Suprapubic skin (tissue), 3 donors: ENCODE measurements around the gene PAK2.

ENCODE experiments used
- POLR2A ChIP-seq, 2 donors: fragments of 450-650 bp; IDR thresholded peaks; one replicate each; pipeline ENCODE4 v1.6.1; 2017; ENCODE audit warnings: antibody characterized with exemption in 2 of 2, mild to moderate bottlenecking in 2 of 2, moderate library complexity in 2 of 2
- TF ChIP-seq, protein P1 (sequence below), 2 donors: fragments of 200-600 bp in 1 of 2; fragments of 450-650 bp in 1 of 2; sonication (generic) in 1 of 2; IDR thresholded peaks; one replicate each; pipeline ENCODE4 v1.5.1; 2016 to 2019; ENCODE audit warnings: antibody characterized with exemption in 2 of 2, mild to moderate bottlenecking in 1 of 2, moderate library complexity in 1 of 2

DNA sequence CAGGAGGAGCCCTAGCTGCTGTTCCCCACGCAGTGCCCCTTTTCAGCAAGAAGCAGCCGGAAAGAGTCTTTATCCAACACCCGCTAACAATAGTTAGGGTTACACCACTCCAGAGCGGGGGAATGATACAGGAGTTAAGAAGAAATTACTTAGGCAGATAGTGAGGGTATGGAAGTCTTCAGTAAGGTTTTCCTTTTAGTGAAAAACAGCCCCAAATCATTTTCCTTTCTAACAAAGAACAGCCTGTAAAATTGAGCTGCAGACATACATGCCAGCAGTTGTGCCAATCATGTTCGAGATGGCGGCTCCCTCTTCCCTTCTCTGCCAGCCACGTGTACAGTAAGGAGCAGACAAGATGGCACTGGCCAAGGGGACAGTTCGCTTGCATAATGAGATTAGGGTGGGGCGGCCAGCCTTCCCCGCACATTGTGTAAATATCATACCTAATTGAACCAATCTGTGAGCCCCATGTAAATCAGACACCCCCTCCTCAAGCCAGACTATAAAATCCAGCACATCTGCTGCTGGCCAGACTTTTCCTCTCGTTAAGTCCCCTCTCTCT is 109.6 kb downstream of the PAK2 start:
- TF ChIP-seq, protein P1, sequence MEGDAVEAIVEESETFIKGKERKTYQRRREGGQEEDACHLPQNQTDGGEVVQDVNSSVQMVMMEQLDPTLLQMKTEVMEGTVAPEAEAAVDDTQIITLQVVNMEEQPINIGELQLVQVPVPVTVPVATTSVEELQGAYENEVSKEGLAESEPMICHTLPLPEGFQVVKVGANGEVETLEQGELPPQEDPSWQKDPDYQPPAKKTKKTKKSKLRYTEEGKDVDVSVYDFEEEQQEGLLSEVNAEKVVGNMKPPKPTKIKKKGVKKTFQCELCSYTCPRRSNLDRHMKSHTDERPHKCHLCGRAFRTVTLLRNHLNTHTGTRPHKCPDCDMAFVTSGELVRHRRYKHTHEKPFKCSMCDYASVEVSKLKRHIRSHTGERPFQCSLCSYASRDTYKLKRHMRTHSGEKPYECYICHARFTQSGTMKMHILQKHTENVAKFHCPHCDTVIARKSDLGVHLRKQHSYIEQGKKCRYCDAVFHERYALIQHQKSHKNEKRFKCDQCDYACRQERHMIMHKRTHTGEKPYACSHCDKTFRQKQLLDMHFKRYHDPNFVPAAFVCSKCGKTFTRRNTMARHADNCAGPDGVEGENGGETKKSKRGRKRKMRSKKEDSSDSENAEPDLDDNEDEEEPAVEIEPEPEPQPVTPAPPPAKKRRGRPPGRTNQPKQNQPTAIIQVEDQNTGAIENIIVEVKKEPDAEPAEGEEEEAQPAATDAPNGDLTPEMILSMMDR (IDR thresholded peaks at IDR 0.05) = no peak
- TF ChIP-seq POLR2A (IDR thresholded peaks at IDR 0.05) = no peak
